SHP77 (cell line): ENCODE measurements around the gene ZSCAN23.
"Not testable (repeated sequence)": the region's sequence is repeated elsewhere in the genome, so short reads cannot be mapped to it uniquely, and the experiment has no call there.

ENCODE experiments used
- DNase-seq, 2 experiments: peaks; one replicate each; lab custom pipeline; 2025; lab: John Stamatoyannopoulos, UW

ZSCAN23 gene

GRCh38 chr6:28443112-28443773 is at the start of gene ZSCAN23:
ZSCAN23 (minus strand) TSS chr6:28443491; CDS start chr6:28436266, 7,225 bp downstream.
- peak; percentile 93 to 94 for DNase-seq

GRCh38 chr6:28491984-28492317 is 48.7 kb upstream of the ZSCAN23 start:
- no peak for DNase-seq

- DNase-seq, result no peak
Observed at GRCh38 chr6:28490205-28490890, 47.1 kb upstream of the ZSCAN23 start.

GRCh38 chr6:28489366-28490204 is 46.3 kb upstream of the ZSCAN23 start:
- no peak for DNase-seq

GRCh38 chr6:28488916-28489365 is 45.6 kb upstream of the ZSCAN23 start:
- DNase-seq, result no peak

GRCh38 chr6:28486988-28487742 is 43.9 kb upstream of the ZSCAN23 start:
- no peak for DNase-seq

GRCh38 chr6:28486533-28486932 is 43.2 kb upstream of the ZSCAN23 start:
- DNase-seq, result no peak

GRCh38 chr6:28485482-28485881 is 42.2 kb upstream of the ZSCAN23 start:
- DNase-seq, result no peak

GRCh38 chr6:28480253-28480932 is 37.1 kb upstream of the ZSCAN23 start:
- no peak for DNase-seq

GRCh38 chr6:28478518-28478917 is 35.2 kb upstream of the ZSCAN23 start:
- DNase-seq, result no peak

- peak in 1 of 2 experiments; percentile 48 for DNase-seq
Observed at GRCh38 chr6:28474441-28475219, 31.3 kb upstream of the ZSCAN23 start.

- not testable (repeated sequence) for DNase-seq
Observed at GRCh38 chr6:28469153-28469745, 26.0 kb upstream of the ZSCAN23 start.

- DNase-seq, result no peak
Observed at GRCh38 chr6:28468056-28468455, 24.8 kb upstream of the ZSCAN23 start.

- DNase-seq, result no peak
Observed at GRCh38 chr6:28462401-28462800, 19.1 kb upstream of the ZSCAN23 start.

- no peak for DNase-seq
Observed at GRCh38 chr6:28458568-28458967, 15.3 kb upstream of the ZSCAN23 start.

- no peak for DNase-seq
Observed at GRCh38 chr6:28449056-28449455, 5.8 kb upstream of the ZSCAN23 start.

GRCh38 chr6:28447512-28447906 is 4.2 kb upstream of the ZSCAN23 start:
- DNase-seq, result not testable (repeated sequence)

GRCh38 chr6:28446818-28447511 is 3.7 kb upstream of the ZSCAN23 start:
- peak in 1 of 2 experiments; percentile 2 for DNase-seq

- DNase-seq, result peak; percentile 7 to 43
Observed at GRCh38 chr6:28444759-28445158, 1.5 kb upstream of the ZSCAN23 start.

- DNase-seq, result no peak
Observed at GRCh38 chr6:28442586-28442985, 705 bp downstream of the ZSCAN23 start.
